ENCODE data around the gene CDKAL1.

Gene CDKAL1

GRCh38 chr6:20927130-20927860, 393.0 kb downstream of the CDKAL1 start:
- Histone ChIP-seq H3K27me3 (ENCODE audit: insufficient read depth, low read depth) (no peaks in the 10 kb centered on the region), H3K4me2 (no peak overlapping the region), H3K4me1 (ENCODE audit: low read depth, poor library complexity, severe bottlenecking) (no peaks in the 10 kb centered on the region), H3K79me2 (ENCODE audit: insufficient read depth, low read depth) (no peaks in the 10 kb centered on the region), H3K27ac (no peak overlapping the region), H3K9ac (no peak overlapping the region), H3K4me3 (IDR thresholded peaks at IDR 0.05; ENCODE audit: insufficient read depth, low read depth, low read length) (no peak overlapping the region), H2AFZ (ENCODE audit: low read depth) (no peak overlapping the region), H3K36me3 (ENCODE audit: insufficient read depth) (no peaks in the 10 kb centered on the region), H4K20me1 (ENCODE audit: insufficient read depth) (no peaks in the 10 kb centered on the region)
- no peak for TF ChIP-seq CTCF (conservative IDR thresholded peaks at IDR 0.05; ENCODE audit: low read depth, low read length)

GRCh38 chr6:20929283-20929682, 395.0 kb downstream of the CDKAL1 start:
- H4K20me1 ChIP-seq (ENCODE audit: insufficient read depth), result no peaks in the 10 kb centered on the region
- H3K4me3 ChIP-seq (IDR thresholded peaks at IDR 0.05; ENCODE audit: insufficient read depth, low read depth, low read length), result no peak overlapping the region
- H3K27ac ChIP-seq, result no peak overlapping the region
- no peak for TF ChIP-seq CTCF (conservative IDR thresholded peaks at IDR 0.05; ENCODE audit: low read depth, low read length)
- no peaks in the 10 kb centered on the region for H3K36me3 ChIP-seq (ENCODE audit: insufficient read depth)
- no peak overlapping the region for H3K9ac ChIP-seq
- H3K27me3 ChIP-seq (ENCODE audit: insufficient read depth, low read depth), result no peaks in the 10 kb centered on the region
- no peak overlapping the region for H3K4me2 ChIP-seq
- H3K79me2 ChIP-seq (ENCODE audit: insufficient read depth, low read depth), result no peaks in the 10 kb centered on the region
- no peaks in the 10 kb centered on the region for H3K4me1 ChIP-seq (ENCODE audit: low read depth, poor library complexity, severe bottlenecking)
- H2AFZ ChIP-seq (ENCODE audit: low read depth), result no peak overlapping the region

- no peak overlapping the region for H3K4me3 ChIP-seq (IDR thresholded peaks at IDR 0.05; ENCODE audit: insufficient read depth, low read depth, low read length)
- no peak for TF ChIP-seq CTCF (conservative IDR thresholded peaks at IDR 0.05; ENCODE audit: low read depth, low read length)
- H3K9ac ChIP-seq, result no peak overlapping the region
- H3K36me3 ChIP-seq (ENCODE audit: insufficient read depth), result no peaks in the 10 kb centered on the region
- H2AFZ ChIP-seq (ENCODE audit: low read depth), result no peak overlapping the region
- no peak overlapping the region for H3K27ac ChIP-seq
- no peaks in the 10 kb centered on the region for H3K4me1 ChIP-seq (ENCODE audit: low read depth, poor library complexity, severe bottlenecking)
- no peaks in the 10 kb centered on the region for H3K27me3 ChIP-seq (ENCODE audit: insufficient read depth, low read depth)
- H3K4me2 ChIP-seq, result no peak overlapping the region
- no peaks in the 10 kb centered on the region for H3K79me2 ChIP-seq (ENCODE audit: insufficient read depth, low read depth)
- no peaks in the 10 kb centered on the region for H4K20me1 ChIP-seq (ENCODE audit: insufficient read depth)
Measured at GRCh38 chr6:20931093-20931492, 396.8 kb downstream of the CDKAL1 start.

GRCh38 chr6:20931772-20932171, 397.5 kb downstream of the CDKAL1 start:
- no peak overlapping the region for H3K9ac ChIP-seq
- H3K4me3 ChIP-seq (IDR thresholded peaks at IDR 0.05; ENCODE audit: insufficient read depth, low read depth, low read length), result no peak overlapping the region
- H3K79me2 ChIP-seq (ENCODE audit: insufficient read depth, low read depth), result no peaks in the 10 kb centered on the region
- H3K4me2 ChIP-seq, result no peak overlapping the region
- no peak overlapping the region for H2AFZ ChIP-seq (ENCODE audit: low read depth)
- no peaks in the 10 kb centered on the region for H3K36me3 ChIP-seq (ENCODE audit: insufficient read depth)
- H3K4me1 ChIP-seq (ENCODE audit: low read depth, poor library complexity, severe bottlenecking), result no peaks in the 10 kb centered on the region
- TF ChIP-seq CTCF (conservative IDR thresholded peaks at IDR 0.05; ENCODE audit: low read depth, low read length), result no peak
- H3K27me3 ChIP-seq (ENCODE audit: insufficient read depth, low read depth), result no peaks in the 10 kb centered on the region
- no peaks in the 10 kb centered on the region for H4K20me1 ChIP-seq (ENCODE audit: insufficient read depth)
- H3K27ac ChIP-seq, result no peak overlapping the region
